Esophagus (tissue), 2 donors: Measurements from ENCODE around the gene ATP13A1. TPM values are rescaled to one million over a fixed set of nuclear protein-coding genes. Genes with fewer than 3 reads are reported as not detected.

Experiments
- H3K27ac ChIP-seq, 2 donors: one replicate each; pipeline ENCODE4 v1.5.1; 2013; ENCODE audit warnings: low read depth in 2 of 2, mild to moderate bottlenecking in 2 of 2, inconsistent platforms in 1 of 2, low read length in 1 of 2, moderate library complexity in 1 of 2
- H3K27me3 ChIP-seq, 2 donors: one replicate each; pipeline ENCODE4 v1.6.1; 2013; ENCODE audit warnings: low read length in 2 of 2, control low read depth in 1 of 2, mild to moderate bottlenecking in 1 of 2; ENCODE audit not compliant: insufficient read depth in 2 of 2, control insufficient read depth in 1 of 2
- H3K36me3 ChIP-seq, 2 donors: one replicate each; pipeline ENCODE4 v1.6.1; 2013; ENCODE audit warnings: low read length in 1 of 2; ENCODE audit not compliant: control insufficient read depth in 2 of 2, insufficient read depth in 2 of 2
- H3K4me1 ChIP-seq, 2 donors: one replicate each; pipeline ENCODE4 v1.6.1; 2013; ENCODE audit warnings: low read length in 1 of 2; ENCODE audit not compliant: control insufficient read depth in 2 of 2, insufficient read depth in 2 of 2
- H3K4me3 ChIP-seq, 2 donors: one replicate each; pipeline ENCODE4 v1.5.1; 2013; ENCODE audit warnings: low read length in 2 of 2, mild to moderate bottlenecking in 2 of 2, low read depth in 1 of 2, moderate library complexity in 1 of 2
- H3K9me3 ChIP-seq, 2 donors: one replicate each; pipeline ENCODE4 v1.6.1; 2013; ENCODE audit warnings: mild to moderate bottlenecking in 2 of 2, low read depth in 1 of 2, low read length in 1 of 2, moderate library complexity in 1 of 2; ENCODE audit not compliant: control insufficient read depth in 2 of 2, insufficient read depth in 1 of 2
- whole genome bisulfite sequencing, 2 donors: extraction: QIAGEN DNeasy Blood & Tissue Kit; methylation state at CpG; one replicate each; pipeline ENCODE4 v1.1.7; 2013; 5-methylcytosine and 5-hydroxymethylcytosine counted together
- polyA plus RNA-seq, 2 donors: library from polyadenylated mRNA; stranded (reverse); fragments of 200-250 nt; gene quantifications; one replicate each; pipeline ENCODE4 v1.2.3, GENCODE V29; 2013
- donor health status: healthy with polysubstance abuse.
- donor health status: Bipolar disorder and iron deficiency.

ATP13A1 gene
- polyA plus RNA-seq, 2 donors: 29.2 to 39.8 TPM

- H3K9me3 ChIP-seq: no peaks in the 10 kb centered on the region
- 89 to 91% methylated on average over 6 of the region's 6 CpGs for WGBS, 2 donors
- H3K27ac ChIP-seq: no peak overlapping the region
- H3K36me3 ChIP-seq: peaks cover 33 to 74% of the 10 kb centered on the region in 2 donors
- no peaks in the 10 kb centered on the region for H3K4me1 ChIP-seq
- no peaks in the 10 kb centered on the region for H3K27me3 ChIP-seq
- H3K4me3 ChIP-seq: no peak overlapping the region
These were observed 14.3 kb downstream of the ATP13A1 start for GRCh38 chr19:19649155-19649554.

- no peak overlapping the region for H3K27ac ChIP-seq
These were observed 16.2 kb downstream of the ATP13A1 start for GRCh38 chr19:19647037-19647835.

GRCh38 chr19:19645233-19645870, 18.1 kb downstream of the ATP13A1 start:
- H3K4me3 ChIP-seq: no peak overlapping the region
- no peaks in the 10 kb centered on the region for H3K9me3 ChIP-seq
- H3K36me3 ChIP-seq: peaks cover 10 to 39% of the 10 kb centered on the region in 2 donors
- H3K27me3 ChIP-seq: no peaks in the 10 kb centered on the region
- no peak overlapping the region for H3K27ac ChIP-seq
- WGBS, 2 donors: 92% methylated on average over 17 of the region's 17 CpGs
- H3K4me1 ChIP-seq: peaks cover 0 to 5% of the 10 kb centered on the region in 2 donors

More at GRCh38 chr19:19647037-19647835, 16.2 kb downstream of the ATP13A1 start:
- no peak overlapping the region for H3K4me3 ChIP-seq
- peaks cover 0 to 3% of the 10 kb centered on the region in 2 donors for H3K4me1 ChIP-seq
- peaks cover 21 to 56% of the 10 kb centered on the region in 2 donors for H3K36me3 ChIP-seq
- no peaks in the 10 kb centered on the region for H3K27me3 ChIP-seq
- WGBS, 2 donors: 89 to 93% methylated on average over 29 of the region's 29 CpGs
- no peaks in the 10 kb centered on the region for H3K9me3 ChIP-seq

GRCh38 chr19:19644054-19644388, 19.5 kb downstream of the ATP13A1 start:
- peak overlapping the region; percentile 70 to 75 for H3K4me3 ChIP-seq
- peaks cover 0 to 5% of the 10 kb centered on the region in 2 donors for H3K4me1 ChIP-seq
- H3K36me3 ChIP-seq: peaks cover 7 to 26% of the 10 kb centered on the region in 2 donors
- 21 to 24% methylated on average over 5 of the region's 5 CpGs for WGBS, 2 donors
- H3K27ac ChIP-seq: peak overlapping the region in 1 of 2 donors; percentile 85
- no peaks in the 10 kb centered on the region for H3K27me3 ChIP-seq
- no peaks in the 10 kb centered on the region for H3K9me3 ChIP-seq

GRCh38 chr19:19643158-19644053, 20.1 kb downstream of the ATP13A1 start, which contains the start of gene GMIP:
Gene GMIP (minus strand): TSS chr19:19643657. CDS start chr19:19643529, 128 bp downstream.
- 1% methylated on average over 45 to 50 of the region's 50 CpGs for WGBS, 2 donors
- Histone ChIP-seq H3K4me3 (peak within 1 kb of the TSS; percentile 70 to 75), H3K9me3 (no peaks in the 10 kb centered on the region), H3K27ac (peak within 1 kb of the TSS; percentile 85 to 87), H3K27me3 (no peaks in the 10 kb centered on the region), H3K36me3 (peaks cover 7 to 26% of the 10 kb centered on the region in 2 donors), H3K4me1 (peaks cover 0 to 5% of the 10 kb centered on the region in 2 donors)

- Histone ChIP-seq H3K27me3 (no peaks in the 10 kb centered on the region), H3K36me3 (peaks cover 7 to 32% of the 10 kb centered on the region in 2 donors), H3K4me1 (peaks cover 0 to 5% of the 10 kb centered on the region in 2 donors), H3K4me3 (peak overlapping the region; percentile 70 to 75), H3K27ac (peak overlapping the region in 1 of 2 donors; percentile 87), H3K9me3 (no peaks in the 10 kb centered on the region)
- WGBS, 2 donors: 10 to 22% methylated on average over 16 of the region's 16 CpGs
These were observed 20.8 kb downstream of the ATP13A1 start for GRCh38 chr19:19642506-19643157.

- Histone ChIP-seq H3K9me3 (no peaks in the 10 kb centered on the region), H3K27me3 (no peaks in the 10 kb centered on the region), H3K4me3 (no peak overlapping the region), H3K27ac (no peak overlapping the region), H3K36me3 (peaks cover 0 to 25% of the 10 kb centered on the region in 2 donors), H3K4me1 (peaks cover 0 to 2% of the 10 kb centered on the region in 2 donors)
- 82 to 83% methylated on average over 53 of the region's 53 CpGs for WGBS, 2 donors
These were observed 25.8 kb downstream of the ATP13A1 start for GRCh38 chr19:19637523-19638251.

- Histone ChIP-seq H3K36me3 (peaks cover 0 to 27% of the 10 kb centered on the region in 2 donors), H3K9me3 (no peaks in the 10 kb centered on the region), H3K4me1 (peaks cover 0 to 2% of the 10 kb centered on the region in 2 donors), H3K27ac (no peak overlapping the region), H3K27me3 (no peaks in the 10 kb centered on the region), H3K4me3 (no peak overlapping the region)
- WGBS, 2 donors: 69 to 82% methylated on average over 22 to 27 of the region's 27 CpGs
These were observed 26.3 kb downstream of the ATP13A1 start for GRCh38 chr19:19637186-19637522.
